ENCODE measurements around the gene WFDC10B. TPM values are rescaled to one million over a fixed set of nuclear protein-coding genes. Genes with fewer than 3 reads are reported as not detected.
"Not testable (repeated sequence)": the region's sequence is repeated elsewhere in the genome, so short reads cannot be mapped to it uniquely, and the experiment has no call there.

The WFDC10B gene
- not detected for polyA plus RNA-seq (ENCODE audit: insufficient read length in 3 of 3)

- DNase-seq (ENCODE audit: low read depth in 3 of 3, low spot score in 2 of 3): no peak
These were observed at the start of gene WFDC10B for GRCh38 chr20:45704969-45705637. Gene WFDC10B, minus strand, starts transcription at chr20:45705019. Its CDS starts 19,027 bp downstream, at chr20:45685992.

- no peak for DNase-seq (ENCODE audit: low read depth in 3 of 3, low spot score in 2 of 3)
These were observed 47.9 kb upstream of the WFDC10B start for GRCh38 chr20:45752746-45753145.

- DNase-seq (ENCODE audit: low read depth in 3 of 3, low spot score in 2 of 3): no peak
These were observed 46.9 kb upstream of the WFDC10B start for GRCh38 chr20:45751721-45752120.

GRCh38 chr20:45745015-45745414 lies 40.2 kb upstream of the WFDC10B start:
- no peak for DNase-seq (ENCODE audit: low read depth in 3 of 3, low spot score in 2 of 3)

- DNase-seq (ENCODE audit: low read depth in 3 of 3, low spot score in 2 of 3): no peak
These were observed 37.8 kb upstream of the WFDC10B start for GRCh38 chr20:45742596-45742995.

GRCh38 chr20:45735988-45736387 lies 31.2 kb upstream of the WFDC10B start:
- no peak for DNase-seq (ENCODE audit: low read depth in 3 of 3, low spot score in 2 of 3)

- DNase-seq (ENCODE audit: low read depth in 3 of 3, low spot score in 2 of 3): no peak
These were observed 30.7 kb upstream of the WFDC10B start for GRCh38 chr20:45735552-45735951.

GRCh38 chr20:45732199-45732598 lies 27.4 kb upstream of the WFDC10B start:
- DNase-seq (ENCODE audit: low read depth in 3 of 3, low spot score in 2 of 3): no peak

GRCh38 chr20:45727044-45727443 lies 22.2 kb upstream of the WFDC10B start:
- no peak for DNase-seq (ENCODE audit: low read depth in 3 of 3, low spot score in 2 of 3)

- DNase-seq (ENCODE audit: low read depth in 3 of 3, low spot score in 2 of 3): no peak
These were observed 20.3 kb upstream of the WFDC10B start for GRCh38 chr20:45725134-45725533.

GRCh38 chr20:45722047-45722446 lies 17.2 kb upstream of the WFDC10B start, which contains the start of gene SPINT4:
Gene SPINT4, plus strand, starts transcription at chr20:45722347. Its CDS starts 21 bp downstream, at chr20:45722368.
- DNase-seq (ENCODE audit: low read depth in 3 of 3, low spot score in 2 of 3): no peak

- DNase-seq (ENCODE audit: low read depth in 3 of 3, low spot score in 2 of 3): not testable (repeated sequence)
These were observed 11.4 kb upstream of the WFDC10B start for GRCh38 chr20:45716141-45716688.

- DNase-seq (ENCODE audit: low read depth in 3 of 3, low spot score in 2 of 3): no peak
These were observed 2.9 kb downstream of the WFDC10B start, which contains the start of gene WFDC13 for GRCh38 chr20:45701873-45702272. Gene WFDC13, plus strand, starts transcription at chr20:45702038. Its CDS starts 86 bp downstream, at chr20:45702124.

GRCh38 chr20:45701104-45701503 lies 3.7 kb downstream of the WFDC10B start:
- DNase-seq (ENCODE audit: low read depth in 3 of 3, low spot score in 2 of 3): no peak

- no peak for DNase-seq (ENCODE audit: low read depth in 3 of 3, low spot score in 2 of 3)
These were observed 9.3 kb downstream of the WFDC10B start for GRCh38 chr20:45695496-45695895.

GRCh38 chr20:45693346-45693745 lies 11.5 kb downstream of the WFDC10B start:
- not testable (repeated sequence) for DNase-seq (ENCODE audit: low read depth in 3 of 3, low spot score in 2 of 3)

GRCh38 chr20:45685896-45686295 lies 18.9 kb downstream of the WFDC10B start:
- DNase-seq (ENCODE audit: low read depth in 3 of 3, low spot score in 2 of 3): no peak

- DNase-seq (ENCODE audit: low read depth in 3 of 3, low spot score in 2 of 3): no peak
These were observed 25.2 kb downstream of the WFDC10B start for GRCh38 chr20:45679650-45680049.

GRCh38 chr20:45672765-45673164 lies 32.1 kb downstream of the WFDC10B start:
- no peak for DNase-seq (ENCODE audit: low read depth in 3 of 3, low spot score in 2 of 3)

GRCh38 chr20:45670139-45670538 lies 34.7 kb downstream of the WFDC10B start, which contains the start of gene WFDC11:
Gene WFDC11, minus strand, starts transcription at chr20:45670239. Its CDS starts 19,639 bp downstream, at chr20:45650600.
- DNase-seq (ENCODE audit: low read depth in 3 of 3, low spot score in 2 of 3): no peak

GRCh38 chr20:45657038-45657437 lies 47.8 kb downstream of the WFDC10B start:
- not testable (repeated sequence) for DNase-seq (ENCODE audit: low read depth in 3 of 3, low spot score in 2 of 3)

- DNase-seq (ENCODE audit: low read depth in 3 of 3, low spot score in 2 of 3): not testable (repeated sequence)
These were observed 53.1 kb downstream of the WFDC10B start for GRCh38 chr20:45651726-45652125.
